GM10248 (cell line): Measurements from ENCODE around the gene CNBD2.

ENCODE experiments used
- CTCF ChIA-PET: fragments of 300-600 bp; sonication (Branson Sonifier 250); formaldehyde crosslinking; extraction: SDS; loops from one replicate; lab custom pipeline; 2021; ENCODE audit warnings: antibody characterized with exemption; lab: Yijun Ruan, JAX
- POLR2A ChIA-PET: fragments of 350-650 bp; sonication (Branson Sonifier 250); formaldehyde crosslinking; extraction: SDS; loops from one replicate; lab custom pipeline; 2020; ENCODE audit warnings: antibody characterized with exemption; lab: Yijun Ruan, JAX
- DNase-seq: peaks from one replicate; pipeline ENCODE4 v3.0.0; 2012; ENCODE audit errors: extremely low spot score
- CTCF ChIP-seq: IDR thresholded peaks from 2 replicates; pipeline ENCODE4 v1.5.1; 2012; ENCODE audit warnings: mild to moderate bottlenecking, low read depth; ENCODE audit errors: extremely low read depth, missing control alignments, control extremely low read depth

Gene CNBD2

GRCh38 chr20:35979544-35979943 lies 11.2 kb downstream of the CNBD2 start:
- ChIA-PET POLR2A (no interaction called here), CTCF (interaction anchor here (0.6 to 10.3 kb wide), 4 partner anchors 14 to 177 kb away, joined by 3 to 140 read pairs (median 6); partner anchors contain the start of gene SCAND1)
- no peak for DNase-seq
- no peak for TF ChIP-seq CTCF

- no peak for TF ChIP-seq CTCF
- ChIA-PET CTCF (interaction anchor here (1.1 to 10.3 kb wide), 7 partner anchors 11 to 221 kb away, joined by 3 to 140 read pairs (median 6); partner anchors contain the start of gene SCAND1), POLR2A (no interaction called here)
- no peak for DNase-seq
These were observed 13.6 kb downstream of the CNBD2 start for GRCh38 chr20:35981969-35982368.

- no peak for TF ChIP-seq CTCF
- ChIA-PET POLR2A (no interaction called here), CTCF (interaction anchor here (1.0 to 10.3 kb wide), 6 partner anchors 9 to 215 kb away, joined by 3 to 140 read pairs (median 10); partner anchors contain the start of gene SCAND1)
- DNase-seq: no peak
These were observed 16.0 kb downstream of the CNBD2 start for GRCh38 chr20:35984382-35984781.

- no peak for DNase-seq
- CTCF ChIA-PET: interaction anchor here (1.1 to 3.4 kb wide), 3 partner anchors 26 to 158 kb away, joined by 3 to 23 read pairs (median 3); no protein-coding TSS in a partner anchor
- POLR2A ChIA-PET: interaction anchor here (0.7 kb wide), 1 partner anchor 10 kb away, joined by 3 read pairs; no protein-coding TSS in a partner anchor
- no peak for TF ChIP-seq CTCF
These were observed 17.4 kb downstream of the CNBD2 start for GRCh38 chr20:35985806-35986205.

- POLR2A ChIA-PET: no interaction called here
- no peak for DNase-seq
- CTCF ChIA-PET: interaction anchor here (8.7 to 12.1 kb wide), 2 partner anchors 9 to 151 kb away, joined by 140 to 495 read pairs; no protein-coding TSS in a partner anchor
- TF ChIP-seq CTCF: no peak
These were observed 20.6 kb downstream of the CNBD2 start for GRCh38 chr20:35988910-35989463.

GRCh38 chr20:35991142-35991771 lies 22.9 kb downstream of the CNBD2 start:
- POLR2A ChIA-PET: interaction anchor here (0.7 kb wide), 1 partner anchor 466 kb away, joined by 3 read pairs; no protein-coding TSS in a partner anchor
- peak; percentile 21 for TF ChIP-seq CTCF
- no peak for DNase-seq
- CTCF ChIA-PET: interaction anchor here (0.8 to 12.1 kb wide), 21 partner anchors 8 to 686 kb away, joined by 3 to 495 read pairs (median 5); partner anchors contain the start of gene SCAND1
